GM18867 (cell line): ENCODE results near the gene SHOX.
"Not testable (repeated sequence)": the region's sequence is repeated elsewhere in the genome, so short reads cannot be mapped to it uniquely, and the experiment has no call there.

Experiments
- ATAC-seq: cut with Tn5 transposase; IDR thresholded peaks from one replicate; pipeline ENCODE4 v1.9.1; 2021; ENCODE audit warnings: mild to moderate bottlenecking, moderate library complexity; ENCODE audit not compliant: unreplicated experiment

SHOX gene

GRCh38 chrX:630612-631496 is at the start of gene SHOX:
SHOX (plus strand) TSS chrX:630791; CDS start chrX:630898, 107 bp downstream.
- ATAC-seq, result no peak

GRCh38 chrX:581066-581465 is 49.5 kb upstream of the SHOX start:
- ATAC-seq, result no peak

- ATAC-seq, result no peak
These were observed 48.8 kb upstream of the SHOX start for GRCh38 chrX:581720-582298.

- no peak for ATAC-seq
These were observed 46.0 kb upstream of the SHOX start for GRCh38 chrX:584572-584971.

GRCh38 chrX:585115-585808 is 45.3 kb upstream of the SHOX start:
- no peak for ATAC-seq

- no peak for ATAC-seq
These were observed 44.2 kb upstream of the SHOX start for GRCh38 chrX:586351-586750.

GRCh38 chrX:589261-589660 is 41.3 kb upstream of the SHOX start:
- not testable (repeated sequence) for ATAC-seq

- ATAC-seq, result no peak
These were observed 39.7 kb upstream of the SHOX start for GRCh38 chrX:590693-591404.

- no peak for ATAC-seq
These were observed 30.5 kb upstream of the SHOX start for GRCh38 chrX:599837-600715.

GRCh38 chrX:603029-603428 is 27.6 kb upstream of the SHOX start:
- ATAC-seq, result not testable (repeated sequence)

- not testable (repeated sequence) for ATAC-seq
These were observed 26.0 kb upstream of the SHOX start for GRCh38 chrX:604616-605015.

GRCh38 chrX:608088-608487 is 22.5 kb upstream of the SHOX start:
- ATAC-seq, result not testable (repeated sequence)

- no peak for ATAC-seq
These were observed 16.5 kb upstream of the SHOX start for GRCh38 chrX:614136-614535.

GRCh38 chrX:617401-617800 is 13.2 kb upstream of the SHOX start:
- ATAC-seq, result no peak

GRCh38 chrX:617891-618290 is 12.7 kb upstream of the SHOX start:
- no peak for ATAC-seq

- not testable (repeated sequence) for ATAC-seq
These were observed 12.3 kb upstream of the SHOX start for GRCh38 chrX:618304-618703.

- ATAC-seq, result no peak
These were observed 11.7 kb upstream of the SHOX start for GRCh38 chrX:618761-619450.

GRCh38 chrX:619451-619811 is 11.2 kb upstream of the SHOX start:
- no peak for ATAC-seq

- no peak for ATAC-seq
These were observed 10.6 kb upstream of the SHOX start for GRCh38 chrX:619812-620531.
